GM18519 (cell line): ENCODE measurements around the gene NMRK1.

Experiments
- ATAC-seq: cut with Tn5 transposase; IDR thresholded peaks from one replicate; pipeline ENCODE4 v1.9.1; 2021; ENCODE audit warnings: mild to moderate bottlenecking, moderate library complexity; ENCODE audit not compliant: unreplicated experiment, low FRiP score

NMRK1 gene

DNA sequence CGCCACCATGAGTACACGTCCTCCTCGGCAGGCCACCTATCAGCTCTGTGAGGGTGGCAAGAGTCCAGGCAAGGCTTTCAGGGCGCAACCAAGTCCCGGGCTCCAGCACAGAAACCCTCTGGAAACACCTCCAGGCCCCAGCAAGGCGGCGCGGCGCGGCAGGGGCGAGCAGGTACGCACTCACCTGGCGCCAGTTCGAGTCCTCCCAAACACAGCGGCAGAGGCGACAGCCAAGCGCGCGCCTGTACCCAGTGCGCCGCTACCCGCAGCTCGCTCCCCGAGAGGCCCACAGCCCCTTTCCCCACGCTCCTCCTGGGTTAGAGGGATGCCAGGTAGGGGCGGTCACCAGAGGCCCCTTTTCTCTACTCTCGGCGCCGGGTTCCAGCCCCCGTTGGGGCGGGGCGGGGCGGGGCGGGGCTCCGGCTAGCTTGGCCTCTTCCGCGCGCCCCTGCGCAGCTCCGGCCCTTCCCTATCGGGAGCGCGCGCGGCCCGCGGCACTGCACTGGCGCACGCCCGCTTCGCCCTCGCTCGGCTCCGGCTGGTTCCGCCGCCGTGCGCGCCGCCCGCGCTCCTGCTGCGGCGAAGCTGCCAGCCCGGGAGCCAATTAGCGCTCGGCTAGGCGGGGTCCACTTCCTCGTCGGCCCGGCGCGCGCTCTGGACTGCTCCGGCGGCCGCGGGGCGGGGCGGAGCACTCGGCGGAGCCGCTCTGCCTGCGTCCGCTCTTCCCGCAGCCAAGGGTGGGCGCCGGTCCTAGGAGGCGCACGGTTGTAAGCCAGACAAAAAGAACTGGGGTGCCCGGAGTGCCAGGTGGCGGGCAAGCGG, at the start of gene NMRK1, which contains the start of gene OSTF1:
Gene NMRK1 (minus strand): TSS at position 332 of the 822 bp plus-strand sequence. CDS start 5,040 bp downstream, outside the sequence.
Gene OSTF1 (plus strand): TSS at position 691 of the 822 bp plus-strand sequence. CDS start 179 bp downstream, outside the sequence.
- peak; percentile 96 for ATAC-seq

DNA sequence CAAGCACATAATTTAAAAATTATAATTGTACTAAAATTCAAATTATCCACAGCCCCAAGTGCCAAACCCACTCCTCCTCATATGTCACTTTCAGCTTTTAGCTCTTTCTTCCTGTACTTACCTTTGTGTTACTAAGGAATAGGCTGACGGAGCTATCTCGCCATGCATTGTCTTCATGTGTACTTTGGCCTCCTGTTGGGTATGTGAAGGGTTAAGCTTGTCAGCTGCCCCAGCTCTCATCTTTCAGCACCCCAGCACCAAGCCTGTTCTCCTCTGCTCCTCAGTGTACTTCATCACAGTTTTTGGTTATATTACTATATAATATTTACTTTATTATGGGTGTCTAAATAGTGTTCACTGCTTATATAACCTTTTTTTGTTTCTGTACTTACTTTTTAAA, 46.5 kb upstream of the NMRK1 start:
- no peak for ATAC-seq

DNA sequence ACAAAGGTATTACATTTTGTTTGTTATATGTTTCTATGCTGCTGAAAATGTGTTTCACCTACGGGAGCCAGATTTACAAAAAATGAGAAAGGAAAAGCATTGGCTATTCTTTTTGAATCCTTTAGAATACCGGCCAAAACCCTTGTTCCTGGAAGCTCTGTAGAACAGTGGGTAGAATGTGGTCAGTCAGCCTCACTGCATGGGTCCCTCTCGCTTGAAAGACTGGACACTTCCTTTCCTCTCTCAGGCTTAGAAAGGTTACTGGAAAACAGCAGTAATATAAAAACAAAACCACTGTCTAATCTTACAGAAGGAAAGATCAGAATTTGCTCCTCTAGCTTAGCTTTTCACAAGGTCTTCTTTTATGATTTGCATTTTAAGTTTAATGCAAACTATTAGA, 45.4 kb upstream of the NMRK1 start:
- ATAC-seq: no peak

DNA sequence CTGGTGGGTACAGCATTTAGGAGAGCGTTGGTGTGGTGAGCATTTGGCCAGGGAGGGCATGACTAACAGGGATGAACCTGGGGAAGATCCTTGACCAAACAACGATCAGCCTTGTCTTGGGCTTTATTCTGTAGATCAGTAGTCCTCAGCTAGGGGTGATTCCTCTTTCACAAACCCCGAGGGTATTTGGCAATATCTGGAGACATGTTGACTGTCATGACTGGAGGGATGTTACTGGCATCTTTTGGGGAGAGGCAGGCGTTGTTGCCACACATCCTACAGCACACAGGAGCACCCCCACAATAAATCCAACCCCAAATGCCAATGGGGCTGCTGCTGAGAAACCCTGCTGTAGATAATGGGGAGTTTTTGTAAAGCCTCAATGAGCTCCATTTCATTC, 44.3 kb upstream of the NMRK1 start:
- no peak for ATAC-seq

DNA sequence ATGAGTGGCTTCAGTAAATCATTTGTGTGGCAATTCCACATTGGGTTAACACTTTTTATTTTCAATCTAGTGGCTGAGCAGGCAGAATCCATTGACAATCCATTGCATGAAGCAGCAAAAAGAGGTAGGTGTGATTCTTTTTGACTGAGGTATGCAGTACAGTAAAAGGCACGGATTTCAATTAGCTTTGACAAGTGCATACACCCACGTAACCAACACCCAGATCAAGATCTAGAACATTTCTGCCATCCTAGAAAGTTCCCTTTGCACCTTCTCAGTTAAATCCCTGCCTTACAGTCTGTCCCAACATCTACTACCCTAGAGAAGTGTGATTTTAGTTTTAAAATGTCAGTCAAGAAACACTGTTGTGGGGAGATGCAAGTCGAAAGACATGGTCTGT, 43.7 kb upstream of the NMRK1 start:
- ATAC-seq: no peak

DNA sequence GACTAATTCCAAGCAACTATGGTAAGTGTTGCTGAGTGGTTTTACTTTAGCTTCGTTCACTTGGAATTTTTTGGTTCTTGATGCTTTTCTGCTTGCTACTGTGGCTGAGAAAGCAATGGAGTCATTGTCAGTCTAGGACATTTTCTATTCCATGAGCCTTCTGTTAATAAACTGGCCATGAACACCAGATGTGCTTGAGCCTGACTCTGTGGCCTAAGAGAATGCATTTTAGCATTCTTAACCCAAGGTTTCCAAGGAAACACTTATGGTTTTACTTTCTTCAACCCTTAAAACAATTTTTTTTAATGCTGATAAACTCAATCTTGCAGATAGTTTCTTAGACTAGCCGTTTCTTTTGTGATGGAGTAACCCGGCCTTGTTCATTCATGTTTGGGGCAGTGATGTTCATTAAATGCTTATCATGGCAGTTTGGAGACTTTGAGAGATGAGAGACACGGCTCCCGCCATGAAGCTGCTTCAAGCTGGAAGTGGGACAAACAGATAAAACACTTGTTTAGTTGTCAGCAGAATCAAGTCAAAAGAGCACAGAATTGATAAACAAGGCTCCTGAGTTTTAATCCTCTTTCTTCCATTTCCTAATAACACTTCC, 42.8 kb upstream of the NMRK1 start:
- no peak for ATAC-seq

DNA sequence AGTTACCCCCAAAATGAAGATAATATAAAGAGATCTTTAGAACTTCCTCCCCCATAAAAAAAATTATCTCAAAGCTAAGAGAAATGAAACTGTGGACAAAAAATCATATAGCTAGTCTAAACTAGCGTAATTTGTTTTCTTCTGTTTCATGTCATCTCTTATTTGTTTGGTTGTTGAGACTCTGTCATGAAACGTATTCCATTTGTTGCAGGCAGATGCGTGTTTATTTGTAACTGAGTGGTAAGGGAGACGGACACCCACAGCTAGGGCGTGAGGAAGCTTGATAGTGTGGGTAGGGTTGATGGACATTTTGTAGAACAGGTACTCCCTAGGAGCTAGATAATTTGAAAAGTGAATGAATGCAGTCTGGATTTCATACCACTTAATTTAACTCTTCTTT, 42.2 kb upstream of the NMRK1 start:
- ATAC-seq: no peak

DNA sequence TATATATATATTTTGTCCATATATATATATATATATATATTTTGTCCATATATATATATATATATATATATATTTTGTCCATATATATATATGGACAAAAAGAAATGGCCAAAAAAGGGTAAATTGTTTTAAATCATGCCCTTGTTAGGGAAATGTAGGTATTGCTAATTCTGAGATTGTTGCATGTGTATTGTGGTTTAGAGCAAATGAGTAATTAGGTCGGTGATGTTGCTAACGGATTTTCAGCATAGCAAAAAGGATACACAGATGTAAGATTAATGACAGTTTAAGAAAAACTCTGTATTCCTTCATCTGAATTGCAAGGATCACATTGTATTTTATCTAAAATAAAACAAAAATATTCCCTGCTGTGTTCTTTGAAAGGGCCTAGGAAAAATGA, 40.6 kb upstream of the NMRK1 start:
- ATAC-seq: no peak

DNA sequence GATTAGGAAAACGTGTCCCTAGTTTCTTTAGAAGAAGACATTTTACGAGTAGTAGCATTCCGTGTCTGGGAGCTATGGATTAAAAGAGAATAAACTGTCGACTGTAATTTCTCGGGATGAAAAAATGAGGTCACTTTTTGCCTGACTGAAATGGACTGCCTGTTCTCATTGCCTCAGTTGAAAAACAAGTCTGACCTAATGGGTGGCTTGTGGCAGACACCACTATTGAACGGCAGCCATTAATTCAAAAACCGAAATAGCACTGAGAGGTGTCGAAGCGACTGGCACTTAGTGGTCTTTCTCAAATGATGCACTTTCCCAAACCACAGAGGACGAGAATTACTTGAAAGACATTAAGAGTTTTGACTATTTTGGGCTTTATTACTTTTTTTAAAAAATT, 35.7 kb upstream of the NMRK1 start:
- ATAC-seq: no peak

DNA sequence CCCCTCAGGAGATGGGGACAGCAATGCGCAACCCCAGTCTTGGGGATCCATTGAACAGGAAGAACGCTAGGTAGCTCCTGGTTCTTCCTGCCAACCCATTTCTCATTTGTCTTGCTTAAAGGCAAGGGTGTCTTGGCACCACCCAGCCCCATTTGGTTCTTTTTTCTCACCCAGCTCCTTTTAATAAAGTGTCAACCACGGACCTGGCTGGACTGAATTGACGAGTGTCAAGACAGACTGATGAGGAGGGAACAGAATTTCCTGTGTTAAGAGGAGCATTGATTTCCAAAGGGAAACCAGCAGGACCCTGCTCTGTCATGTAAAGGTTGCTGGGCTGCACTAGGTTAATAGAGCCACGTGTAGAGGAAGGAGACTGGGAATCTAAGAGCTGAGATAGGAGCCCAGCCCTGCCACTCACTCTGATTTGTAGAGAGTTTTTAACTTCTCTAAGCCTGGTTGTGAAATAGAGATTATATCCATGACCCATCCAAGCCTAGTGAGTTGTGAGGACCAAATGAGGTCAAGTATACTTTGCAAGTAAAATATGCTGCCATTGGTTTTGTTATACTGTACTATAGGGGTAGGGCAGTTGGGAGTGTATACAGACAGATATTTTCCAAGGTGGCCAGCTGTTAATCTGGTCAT, 34.1 kb upstream of the NMRK1 start:
- ATAC-seq: no peak

DNA sequence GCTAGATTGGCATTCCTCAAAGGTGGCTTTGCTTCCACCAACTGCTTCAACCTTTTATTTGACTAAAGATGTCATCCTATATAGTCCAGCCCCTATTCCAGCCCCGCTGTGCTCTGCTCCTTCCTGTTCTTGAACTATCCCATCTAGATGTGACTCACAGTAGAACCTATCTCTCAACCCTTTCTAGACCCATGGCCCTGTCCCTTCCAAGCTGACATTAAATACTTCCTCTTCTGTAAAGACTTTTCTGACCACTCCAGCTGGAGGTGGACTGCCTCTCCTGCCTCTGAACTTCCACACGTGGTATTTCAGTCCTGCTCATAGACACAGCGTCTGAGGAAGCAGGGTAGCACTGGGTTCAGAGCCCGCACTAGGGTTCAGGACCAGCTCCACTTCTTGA, 32.7 kb upstream of the NMRK1 start:
- ATAC-seq: no peak

DNA sequence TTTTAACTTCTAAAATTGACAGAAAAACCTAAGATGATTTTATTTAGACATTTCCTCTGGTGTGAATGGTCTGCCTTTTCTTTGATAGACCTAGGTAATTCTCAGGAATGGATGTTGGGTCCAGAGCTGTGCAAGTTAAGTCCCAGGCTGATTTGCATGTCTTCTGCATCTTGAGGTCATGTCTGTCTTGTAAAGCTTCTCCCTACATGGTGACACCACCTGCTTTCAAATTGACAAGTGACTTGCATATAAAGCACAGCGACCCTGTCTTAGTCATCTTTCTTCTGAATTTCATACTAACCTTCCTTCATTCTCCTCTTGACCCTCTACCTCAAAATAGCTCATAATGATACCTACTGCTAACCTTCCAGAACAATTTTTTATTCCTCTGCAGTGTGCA, 29.6 kb upstream of the NMRK1 start:
- no peak for ATAC-seq

DNA sequence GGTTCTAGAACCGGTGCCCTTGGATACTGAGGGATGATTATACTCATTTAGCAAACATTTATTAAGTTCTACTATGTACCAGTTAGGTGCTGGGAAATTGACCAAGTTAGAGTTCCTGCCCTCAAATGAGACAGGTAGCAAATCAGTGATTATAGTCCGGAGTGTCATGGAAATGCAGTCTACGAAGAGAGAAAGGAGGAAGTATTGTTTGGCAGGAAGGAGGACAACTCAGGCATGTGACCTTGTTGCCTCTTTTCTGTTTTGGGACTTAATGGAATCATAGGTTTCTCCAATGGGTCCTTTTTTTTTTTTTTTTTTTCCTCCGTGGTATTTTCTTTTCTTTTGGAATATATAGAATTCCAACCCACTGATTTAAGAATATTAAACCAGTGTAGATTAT, 28.4 kb upstream of the NMRK1 start:
- no peak for ATAC-seq

DNA sequence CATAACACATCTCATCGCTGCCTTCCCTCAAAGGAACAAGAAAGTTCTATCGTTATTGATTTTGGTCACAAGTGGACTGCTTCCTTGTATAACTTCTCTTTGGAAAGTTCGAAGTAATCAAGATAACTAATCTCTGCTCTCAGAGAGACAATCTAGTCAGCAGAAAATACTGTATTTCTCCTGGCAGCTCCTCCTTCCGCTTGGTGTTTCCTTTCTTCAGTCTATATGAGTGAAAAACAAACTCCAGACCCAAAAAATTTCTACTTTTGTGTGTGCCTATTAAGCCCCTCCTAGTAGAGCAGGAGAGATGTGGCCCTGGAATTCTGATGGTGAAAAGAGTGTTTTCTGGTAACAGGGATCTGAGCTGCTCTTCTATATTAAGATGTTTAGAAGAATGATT, 24.8 kb upstream of the NMRK1 start:
- no peak for ATAC-seq

DNA sequence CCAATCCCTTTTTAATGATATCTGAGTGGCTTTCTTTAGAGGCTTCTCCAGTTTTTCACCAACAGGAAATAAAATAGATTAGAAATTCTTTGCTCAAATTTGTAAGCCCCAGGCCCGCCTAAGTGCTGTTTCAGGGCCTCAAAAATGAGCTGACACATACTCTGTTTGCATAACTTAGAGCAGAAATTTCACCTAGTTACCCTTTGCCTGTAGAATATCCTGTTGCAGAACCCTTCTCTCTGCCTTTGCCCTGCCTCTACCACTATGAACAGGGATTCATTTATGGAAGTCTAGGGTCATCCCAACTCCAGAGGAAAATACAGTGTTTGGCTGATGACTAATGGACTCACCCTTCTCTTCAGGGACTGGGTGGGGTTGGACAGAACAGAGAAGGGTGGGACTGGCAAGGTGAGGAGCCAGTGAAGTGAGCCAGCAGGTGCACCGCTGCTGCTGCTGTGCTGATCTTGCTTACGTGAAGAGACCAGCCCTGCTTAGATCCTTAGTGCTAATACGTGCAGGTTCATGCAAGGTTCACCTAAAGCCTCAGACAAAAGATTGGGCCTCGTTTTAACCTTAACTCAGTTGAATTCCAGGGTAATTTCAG, 23.2 kb upstream of the NMRK1 start:
- ATAC-seq: no peak

DNA sequence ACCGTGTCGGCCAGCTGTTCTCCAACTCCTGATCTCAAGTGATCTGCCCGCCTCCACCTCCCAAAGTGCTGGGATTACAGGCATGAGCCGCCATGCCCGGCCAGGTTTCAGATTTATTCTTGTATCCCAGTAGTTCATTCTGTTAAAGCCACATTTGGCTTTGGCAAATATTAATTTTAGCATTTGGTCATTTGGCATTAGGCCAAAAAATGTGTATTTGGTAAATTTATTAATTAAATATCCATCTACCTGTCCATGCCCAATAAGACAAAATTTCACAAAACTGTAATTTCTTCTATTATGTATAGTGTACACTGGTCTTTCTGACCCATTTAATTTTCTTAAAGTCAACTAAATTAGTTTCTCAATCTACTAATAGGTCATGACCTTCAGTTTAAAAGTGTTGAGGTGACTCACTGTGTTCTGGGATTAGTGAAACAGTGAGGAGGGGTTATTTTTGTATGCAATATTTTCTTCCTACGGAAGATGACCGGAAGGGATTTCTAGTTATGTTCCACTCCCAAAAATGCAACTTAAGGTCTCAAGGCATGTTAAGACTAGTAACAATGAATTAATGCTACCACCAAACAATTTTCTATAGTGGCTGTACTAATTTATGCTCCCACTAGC, 21.4 kb upstream of the NMRK1 start:
- ATAC-seq: no peak

DNA sequence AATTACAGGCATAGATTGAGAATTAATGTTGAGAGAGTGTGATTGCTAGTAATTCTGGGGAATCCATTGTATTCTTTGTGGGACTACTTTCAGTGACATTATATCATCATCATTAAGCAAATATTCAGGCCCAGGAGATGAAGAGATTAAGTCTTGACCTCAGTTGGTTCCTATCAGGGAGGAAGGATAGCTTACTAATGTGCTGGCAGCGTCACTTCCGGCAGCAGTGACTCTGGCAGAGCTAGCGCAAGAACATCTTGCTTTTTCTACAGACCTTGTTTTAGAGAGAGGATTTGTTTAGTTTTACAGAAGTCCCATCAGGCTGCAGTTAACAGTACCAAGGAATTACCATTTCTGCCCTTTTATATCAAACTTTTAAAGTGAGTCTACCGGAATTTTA, 20.6 kb upstream of the NMRK1 start:
- no peak for ATAC-seq

DNA sequence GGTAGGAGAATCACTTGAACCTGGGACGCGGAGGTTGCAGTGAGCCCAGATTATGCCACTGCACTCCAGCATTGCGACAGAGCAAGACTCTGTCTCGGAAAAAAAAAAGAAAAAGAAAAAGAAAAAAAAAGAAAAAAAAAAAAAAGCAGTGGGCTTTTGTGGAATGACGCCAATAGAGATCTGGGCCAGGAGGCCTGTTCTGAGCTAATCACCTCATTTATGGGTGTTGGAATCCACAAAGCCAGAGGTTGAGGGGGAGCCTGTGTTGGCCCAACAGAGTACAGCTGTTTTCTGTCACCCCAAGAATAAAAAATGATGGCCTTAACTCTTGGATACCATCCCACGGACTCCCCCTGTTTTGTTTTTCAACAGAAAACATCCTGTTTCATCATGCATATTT, 18.9 kb upstream of the NMRK1 start:
- no peak for ATAC-seq

DNA sequence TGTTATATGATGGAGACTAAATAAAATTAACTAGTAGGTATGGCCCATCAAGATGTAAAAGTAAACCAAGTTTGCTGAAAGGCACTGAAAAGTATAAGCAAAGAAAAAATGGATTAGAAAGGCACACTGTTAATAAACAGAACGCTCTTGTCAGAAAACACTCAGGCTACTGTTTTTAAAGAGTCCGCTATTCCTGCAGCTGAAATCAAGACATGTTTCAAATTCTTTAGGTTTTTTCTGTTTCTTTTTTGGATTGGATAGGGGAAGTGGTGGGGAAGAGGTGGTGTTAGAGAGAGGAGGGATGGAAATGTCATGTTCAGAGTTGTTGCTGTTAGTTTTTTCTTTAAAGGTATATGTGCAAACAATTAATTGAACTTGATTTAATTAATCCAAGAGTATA, 17.9 kb upstream of the NMRK1 start:
- ATAC-seq: no peak

DNA sequence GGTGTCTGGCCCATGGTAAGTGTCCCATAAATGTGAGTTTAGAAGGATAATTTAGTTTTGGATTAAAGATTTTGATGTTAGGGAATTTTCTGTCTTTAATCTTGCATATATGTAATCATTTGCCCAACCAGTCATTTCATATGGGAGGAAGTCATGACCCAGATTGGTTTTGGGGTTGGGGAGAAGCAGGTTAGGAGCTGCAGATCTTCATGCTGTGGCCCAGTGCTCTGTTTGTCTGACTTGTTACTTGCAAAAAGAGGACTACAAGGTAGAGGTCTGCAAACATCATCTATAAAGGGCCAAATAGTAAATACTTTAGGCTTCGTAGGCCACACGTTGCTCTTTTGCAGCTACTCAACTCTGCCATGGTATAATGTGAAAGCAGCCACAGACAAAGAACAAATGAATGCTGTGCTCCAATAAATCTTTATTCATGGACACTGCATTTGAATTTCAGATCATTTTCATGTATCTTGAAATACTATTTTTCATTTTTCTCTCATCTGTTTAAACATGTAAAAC, 17.1 kb upstream of the NMRK1 start:
- ATAC-seq: no peak

DNA sequence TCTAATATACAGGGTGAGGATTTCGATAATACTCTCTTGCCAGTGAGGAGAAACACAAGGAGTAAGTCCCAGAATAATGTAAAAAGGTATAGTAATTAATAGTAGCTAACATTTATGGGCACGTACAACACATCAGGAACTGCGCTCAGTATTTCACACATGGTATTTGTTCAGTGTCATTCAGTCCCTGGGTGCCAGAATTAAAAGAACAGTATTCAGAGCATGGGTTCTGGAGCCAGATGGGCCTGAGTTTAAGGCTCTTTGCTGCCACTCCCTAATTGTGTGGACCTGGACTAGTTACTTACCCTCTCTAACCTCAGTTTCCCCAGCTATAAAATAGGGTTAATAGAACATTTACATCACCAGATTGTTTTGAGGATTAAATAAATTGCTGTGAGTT, 16.7 kb upstream of the NMRK1 start:
- ATAC-seq: no peak
